GM19395 (cell line): ENCODE measurements around the gene NATD1.
A peak's percentile ranks its signal among the peaks of the same experiment; 100 is the strongest.

Source experiments
- ATAC-seq: cut with Tn5 transposase; IDR thresholded peaks from one replicate; pipeline ENCODE4 v1.9.1; 2021; ENCODE audit warnings: mild to moderate bottlenecking, moderate library complexity; ENCODE audit not compliant: unreplicated experiment

The NATD1 gene

GRCh38 chr17:21275579-21276263 lies 22.5 kb upstream of the NATD1 start:
- peak; percentile 93 for ATAC-seq

DNA sequence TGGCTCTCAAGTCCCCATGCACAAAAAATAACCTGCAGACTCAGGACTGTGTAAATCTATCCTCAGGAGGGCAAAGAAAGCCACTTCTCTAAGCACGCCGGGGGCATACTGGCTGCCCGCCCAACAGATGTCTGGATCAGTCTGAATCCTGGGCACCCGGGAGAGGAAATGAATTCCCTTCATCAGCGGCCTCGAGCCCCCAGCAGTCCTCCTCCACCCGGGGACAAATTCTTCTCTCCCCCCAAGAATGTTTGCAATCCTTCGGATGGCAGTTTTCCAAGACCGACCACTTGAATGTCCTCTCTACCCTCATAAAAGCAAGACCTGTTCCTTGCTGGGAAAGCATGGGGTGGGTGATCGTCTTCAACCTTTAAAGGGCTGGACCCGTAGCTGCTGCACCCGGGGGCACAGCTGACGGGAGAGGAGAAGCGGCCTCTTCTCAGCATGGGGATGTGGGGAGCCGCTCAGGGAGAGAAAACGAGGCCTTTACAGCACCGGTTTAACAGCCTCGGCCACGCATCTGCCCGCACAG lies 21.9 kb upstream of the NATD1 start:
- ATAC-seq = peak; percentile 12

- no peak for ATAC-seq
Observed at GRCh38 chr17:21272881-21273792, 19.9 kb upstream of the NATD1 start.

DNA sequence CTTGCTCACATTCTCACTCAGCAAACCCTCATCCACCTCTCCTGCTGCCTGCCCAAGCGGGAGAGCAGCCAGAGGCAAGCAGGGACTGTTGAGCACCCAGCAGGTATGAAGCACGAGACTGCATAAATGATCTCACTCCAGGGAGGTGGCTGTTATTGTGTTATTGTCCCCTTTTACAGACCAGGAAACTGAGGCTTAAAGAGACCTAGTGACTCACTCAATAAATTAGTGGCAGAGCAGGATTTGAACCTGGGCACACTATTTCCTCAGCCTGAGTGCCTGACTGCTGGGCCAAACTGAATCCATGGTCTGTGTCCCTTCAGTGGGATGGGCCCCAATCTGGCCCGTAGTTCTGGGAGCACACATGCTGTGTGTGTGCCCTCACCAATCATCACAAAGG lies 19.0 kb upstream of the NATD1 start:
- ATAC-seq = no peak

DNA sequence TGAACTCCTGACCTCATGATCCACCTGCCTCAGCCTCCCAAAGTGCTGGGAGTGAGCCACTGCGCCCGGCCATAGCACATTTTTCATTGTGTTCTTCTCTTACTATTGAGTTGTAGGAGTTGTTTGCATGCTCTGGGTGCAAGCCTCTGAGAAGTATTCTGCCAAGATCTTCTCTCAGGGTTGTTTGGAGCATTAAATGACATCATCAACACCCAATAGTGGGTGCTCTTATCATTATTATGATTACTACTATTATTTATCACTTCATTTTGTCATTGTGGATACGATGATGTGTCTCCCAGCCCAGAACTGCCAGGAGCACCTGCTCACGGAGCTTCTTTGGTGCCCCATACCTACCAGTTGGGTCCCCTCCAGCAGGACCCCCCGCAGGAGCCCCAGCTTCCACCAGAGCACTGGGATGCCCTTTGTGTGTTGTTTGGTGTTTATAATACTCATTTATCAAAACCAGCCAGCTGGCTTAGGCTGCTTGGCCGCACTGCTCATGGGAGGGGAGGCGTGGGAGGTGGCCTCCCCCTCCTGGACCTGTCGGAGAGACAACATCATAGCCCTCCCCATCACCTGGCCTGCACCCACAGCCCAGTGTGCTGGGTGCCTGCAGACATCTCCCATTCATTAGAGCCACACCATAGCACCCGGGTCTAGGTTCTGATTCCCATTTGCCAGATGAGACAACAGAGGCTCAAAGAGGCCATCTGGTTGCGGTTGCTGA lies 18.4 kb upstream of the NATD1 start:
- ATAC-seq = no peak

GRCh38 chr17:21269394-21269793 lies 16.2 kb upstream of the NATD1 start:
- ATAC-seq = no peak

DNA sequence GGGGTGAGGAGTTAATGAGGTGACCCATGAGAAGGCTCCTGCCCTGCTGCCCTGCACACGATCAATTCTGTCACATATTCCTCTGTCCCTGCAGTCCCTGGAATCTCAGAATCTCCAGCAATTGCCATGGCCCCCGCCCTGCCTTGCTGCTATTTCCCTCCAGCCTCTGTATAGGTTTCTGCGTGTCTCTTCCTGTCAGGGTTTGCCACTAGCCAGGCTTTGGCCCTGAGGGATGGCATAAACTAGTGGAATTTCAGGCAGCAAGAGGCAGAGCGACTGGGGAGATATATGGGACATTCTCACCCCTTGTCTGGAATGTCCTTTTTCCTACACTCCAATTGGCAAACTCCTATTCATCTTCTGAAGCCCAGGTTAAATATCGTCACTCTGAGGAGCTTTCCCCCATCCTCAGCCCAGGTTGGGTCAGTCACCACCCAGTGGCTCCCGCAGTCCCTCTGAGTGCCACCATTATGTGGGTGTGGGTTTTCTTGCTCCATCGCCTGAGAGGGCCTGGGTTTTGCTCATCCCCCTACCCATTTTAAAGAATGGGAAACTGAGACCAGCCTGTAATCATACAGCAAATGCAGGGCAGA lies 15.5 kb upstream of the NATD1 start:
- no peak for ATAC-seq

DNA sequence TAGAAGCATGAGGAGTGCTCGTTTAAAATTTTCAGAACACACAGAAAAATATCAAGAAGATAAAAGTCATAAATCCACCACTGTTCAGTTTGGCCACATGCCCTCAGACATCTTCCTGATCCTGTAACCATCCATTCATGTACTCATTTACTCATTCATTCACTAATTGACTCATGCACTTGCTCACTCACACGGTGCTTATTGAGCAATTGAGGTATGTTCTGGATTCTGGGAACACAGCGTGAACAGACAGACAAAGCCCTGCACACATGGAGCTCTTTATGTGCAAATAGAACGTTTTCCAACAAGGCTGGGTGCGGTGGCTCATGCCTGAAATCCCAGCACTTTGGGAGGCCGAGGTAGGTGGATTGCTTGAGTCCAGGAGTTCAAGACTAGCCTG lies 10.2 kb upstream of the NATD1 start:
- ATAC-seq = no peak

DNA sequence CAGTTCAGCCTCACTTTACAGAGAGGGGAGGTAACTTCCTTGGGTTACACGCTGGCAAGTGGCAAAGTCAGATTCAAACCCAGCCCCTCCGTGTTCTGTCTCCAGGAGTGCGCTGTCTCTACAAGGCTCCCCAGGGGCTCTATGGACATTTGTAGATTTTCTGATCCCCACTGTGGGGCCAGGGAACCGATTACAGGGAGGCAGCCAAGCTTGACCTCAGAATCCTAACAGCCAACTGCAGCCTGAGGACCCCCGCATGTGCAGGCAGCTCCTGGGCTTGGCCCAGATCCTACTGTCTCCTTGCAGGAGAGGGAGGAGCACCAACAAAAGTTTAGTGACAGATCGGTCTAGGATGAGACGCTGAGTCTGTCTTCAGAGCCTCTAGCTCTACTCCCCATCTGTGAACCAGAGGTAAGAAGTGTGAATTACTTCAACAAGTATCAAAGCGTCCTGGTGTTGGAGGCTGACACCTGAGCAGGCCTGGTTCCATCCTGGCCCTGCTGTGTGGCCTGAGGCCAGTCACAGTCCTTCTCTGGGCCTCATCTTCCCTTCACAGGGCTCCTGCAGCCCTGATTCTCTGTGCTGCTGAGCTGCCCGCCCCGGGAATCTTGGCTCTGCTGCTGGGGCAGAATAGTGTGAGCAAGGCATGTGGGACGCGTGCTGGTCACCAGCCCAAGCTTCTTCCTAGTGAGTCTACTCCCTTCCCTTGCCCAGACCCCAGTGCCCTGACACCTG lies 9.2 kb upstream of the NATD1 start:
- no peak for ATAC-seq

GRCh38 chr17:21258593-21258992 lies 5.4 kb upstream of the NATD1 start:
- ATAC-seq = no peak

DNA sequence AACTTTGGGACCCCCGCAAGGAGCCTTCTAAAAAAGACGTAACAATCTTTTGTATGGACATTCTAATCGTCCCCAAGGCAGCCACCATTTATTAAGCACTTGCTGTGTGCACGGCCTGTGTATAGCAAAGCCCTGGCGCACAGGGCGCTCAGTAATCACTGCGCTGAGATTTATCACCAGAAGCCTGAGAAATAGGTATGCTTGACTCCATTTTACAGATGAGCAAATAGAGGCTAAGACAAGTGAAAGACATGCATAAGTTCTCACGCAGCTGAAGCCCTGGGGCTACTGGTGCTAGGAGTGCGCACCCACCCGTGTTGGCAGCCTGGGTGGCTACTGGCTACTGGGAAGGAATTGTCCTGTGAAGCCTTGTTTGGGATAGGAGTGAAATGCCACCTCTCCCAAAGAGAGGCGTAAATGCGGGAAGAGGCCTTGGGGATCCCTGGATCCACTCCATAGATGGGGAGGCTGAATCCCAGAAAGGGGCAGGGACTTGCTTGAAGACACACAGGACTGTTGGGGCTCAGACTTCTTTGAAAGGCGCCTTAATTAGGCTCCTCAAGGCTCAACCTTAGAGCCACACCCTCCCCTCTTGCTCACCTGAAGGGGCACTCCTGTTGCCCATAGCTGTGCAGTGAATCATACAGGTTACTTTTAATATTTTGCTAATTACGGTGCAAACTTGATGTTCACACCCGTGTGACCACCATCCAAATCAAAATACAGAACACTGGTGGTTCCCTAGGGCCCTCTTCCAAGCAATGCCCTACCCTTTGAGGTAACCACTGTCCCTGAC lies 634 bp upstream of the NATD1 start:
- ATAC-seq = peak; percentile 18

- ATAC-seq = no peak
Observed at GRCh38 chr17:21252289-21252795, 868 bp downstream of the NATD1 start.

DNA sequence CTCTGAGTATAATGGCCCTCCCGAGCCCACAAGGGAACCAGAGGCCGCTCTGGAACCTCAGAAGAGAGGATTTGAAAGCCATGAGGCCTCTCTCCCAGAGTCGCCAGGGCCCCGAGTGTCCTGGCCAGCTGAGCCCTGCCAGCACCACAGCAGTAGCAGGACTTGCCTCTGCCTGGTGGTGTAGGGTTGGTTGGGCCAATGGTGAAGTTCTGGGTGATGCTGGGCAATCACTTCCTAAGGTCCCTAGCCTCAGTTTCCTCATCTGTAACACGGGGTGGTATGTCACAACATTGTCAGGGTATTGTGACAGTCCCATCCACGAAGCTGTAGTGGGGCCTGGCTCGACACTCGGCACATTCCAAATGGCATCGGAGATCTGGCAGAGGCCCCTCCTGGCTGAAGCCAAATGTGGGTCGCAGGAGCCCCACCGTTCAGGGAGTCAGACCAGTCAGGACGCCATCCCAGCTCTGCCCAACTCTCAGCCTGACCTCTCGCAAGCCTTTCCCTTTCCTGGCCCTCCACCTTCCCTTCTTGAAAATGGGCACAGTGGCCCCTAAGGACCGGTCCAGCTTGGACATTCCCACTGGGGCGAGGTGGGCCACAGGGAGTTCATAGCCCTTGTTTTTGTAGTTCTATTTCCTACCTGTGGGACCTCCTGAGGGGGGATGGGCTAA lies 1.7 kb downstream of the NATD1 start:
- ATAC-seq = no peak

DNA sequence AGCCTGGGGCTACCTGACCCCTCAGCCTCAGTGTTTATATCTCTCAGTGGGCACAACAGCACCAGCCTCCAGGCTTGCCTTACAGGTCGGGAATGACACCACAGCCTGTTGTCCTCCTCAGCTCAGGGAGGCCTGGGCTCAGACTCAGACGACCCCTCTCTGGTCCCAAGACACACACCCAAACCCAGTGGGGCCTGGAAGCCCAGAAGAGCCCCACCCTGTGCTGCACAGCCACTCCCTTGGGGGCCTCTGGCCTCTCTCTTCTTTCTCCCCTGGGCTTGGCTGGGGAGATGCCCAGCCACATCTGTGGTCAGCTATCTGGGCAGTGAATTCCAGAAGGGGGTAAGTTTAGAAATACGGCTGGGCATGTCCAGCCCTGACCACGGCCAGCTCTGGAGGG lies 2.4 kb downstream of the NATD1 start:
- no peak for ATAC-seq

GRCh38 chr17:21249920-21250703 lies 3.1 kb downstream of the NATD1 start:
- ATAC-seq = no peak

- ATAC-seq = no peak
Observed at GRCh38 chr17:21249086-21249795, 4.0 kb downstream of the NATD1 start.

DNA sequence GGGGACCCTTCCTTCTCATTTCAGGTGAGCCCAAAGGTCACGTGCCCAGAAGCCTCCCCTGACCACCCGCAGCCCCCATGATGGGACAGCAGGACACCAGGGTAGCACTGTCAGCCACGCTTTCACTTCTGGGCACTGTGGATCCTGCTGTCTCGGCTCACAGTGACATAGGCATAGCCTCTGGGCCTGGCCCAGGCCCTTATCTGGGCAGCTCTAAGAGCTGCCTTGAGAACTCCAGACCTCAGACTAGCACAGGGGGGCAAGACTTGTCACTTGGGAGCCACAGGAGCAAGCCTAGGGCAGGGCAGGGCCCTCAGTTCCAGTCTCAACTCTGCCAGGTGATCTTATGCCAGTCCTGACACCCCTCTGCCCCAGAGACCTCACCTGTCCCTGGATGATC lies 4.7 kb downstream of the NATD1 start:
- no peak for ATAC-seq
